ENCODE measurements around the gene BRD7. TPM values are rescaled to one million over a fixed set of nuclear protein-coding genes. Genes with fewer than 3 reads are reported as not detected.
A peak's percentile ranks its signal among the peaks of the same experiment; 100 is the strongest.

The BRD7 gene
- total and polyA plus RNA-seq, 2 donors, result 45.9 to 48.1 TPM

- Histone ChIP-seq H3K4me3 (ENCODE audit: low read depth, low read length) (no peak overlapping the region), H3K36me3 (ENCODE audit: insufficient read depth) (no peaks in the 10 kb centered on the region), H3K27ac (ENCODE audit: low read depth) (no peak overlapping the region), H3K4me1 (ENCODE audit: insufficient read depth) (no peaks in the 10 kb centered on the region)
- WGBS, result 90% methylated on average over 3 of the region's 3 CpGs
- no peak for DNase-seq (ENCODE audit: extremely low spot score)
These were observed 93.7 kb downstream of the BRD7 start for GRCh38 chr16:50275098-50275415.

GRCh38 chr16:50274326-50275097 is 94.3 kb downstream of the BRD7 start:
- 80% methylated on average over 18 of the region's 18 CpGs for WGBS
- Histone ChIP-seq H3K27ac (ENCODE audit: low read depth) (peak overlapping the region; percentile 31), H3K4me1 (ENCODE audit: insufficient read depth) (no peaks in the 10 kb centered on the region), H3K36me3 (ENCODE audit: insufficient read depth) (no peaks in the 10 kb centered on the region), H3K4me3 (ENCODE audit: low read depth, low read length) (no peak overlapping the region)
- DNase-seq (ENCODE audit: extremely low spot score), result no peak

- Histone ChIP-seq H3K4me3 (ENCODE audit: low read depth, low read length) (no peak overlapping the region), H3K4me1 (ENCODE audit: insufficient read depth) (no peaks in the 10 kb centered on the region), H3K27ac (ENCODE audit: low read depth) (no peak overlapping the region), H3K36me3 (ENCODE audit: insufficient read depth) (no peaks in the 10 kb centered on the region)
- 76% methylated on average over 13 of the region's 13 CpGs for WGBS
- DNase-seq (ENCODE audit: extremely low spot score), result no peak
These were observed 94.9 kb downstream of the BRD7 start for GRCh38 chr16:50273888-50274325.

- Histone ChIP-seq H3K27ac (ENCODE audit: low read depth) (no peak overlapping the region), H3K4me1 (ENCODE audit: insufficient read depth) (no peaks in the 10 kb centered on the region), H3K36me3 (ENCODE audit: insufficient read depth) (no peaks in the 10 kb centered on the region), H3K4me3 (ENCODE audit: low read depth, low read length) (no peak overlapping the region)
- DNase-seq (ENCODE audit: extremely low spot score), result no peak
- WGBS, result 95% methylated on average over 2 of the region's 2 CpGs
These were observed 95.5 kb downstream of the BRD7 start for GRCh38 chr16:50273382-50273690.

- Histone ChIP-seq H3K27ac (ENCODE audit: low read depth) (no peak overlapping the region), H3K36me3 (ENCODE audit: insufficient read depth) (no peaks in the 10 kb centered on the region), H3K4me1 (ENCODE audit: insufficient read depth) (no peaks in the 10 kb centered on the region), H3K4me3 (ENCODE audit: low read depth, low read length) (no peak overlapping the region)
- no peak for DNase-seq (ENCODE audit: extremely low spot score)
- 95% methylated on average over 5 of the region's 5 CpGs for whole genome bisulfite sequencing
These were observed 96.0 kb downstream of the BRD7 start for GRCh38 chr16:50272687-50273381.

DNA sequence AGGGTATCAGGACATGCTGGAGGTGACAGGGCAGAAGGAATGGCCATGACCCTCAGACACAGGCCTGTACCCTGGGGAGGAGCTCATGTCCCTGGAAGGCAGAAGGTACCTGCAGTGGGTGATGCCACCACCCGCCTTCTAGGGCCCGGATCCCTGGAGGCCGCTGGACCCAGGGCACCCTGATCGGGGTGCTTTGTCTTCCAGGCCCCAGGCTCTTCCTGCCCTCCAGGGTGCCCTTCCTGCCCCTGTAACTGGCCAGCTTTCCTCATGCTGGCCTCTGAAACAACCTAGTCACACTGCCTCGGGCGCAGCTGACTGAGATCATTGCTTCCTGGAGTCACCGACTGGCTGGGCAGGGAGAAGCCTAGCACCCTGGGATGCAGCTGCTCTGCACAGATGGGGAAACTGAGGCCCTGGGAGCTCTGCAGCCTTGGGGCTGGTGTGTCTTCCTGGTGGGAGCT is 96.6 kb downstream of the BRD7 start:
- Histone ChIP-seq H3K4me3 (ENCODE audit: low read depth, low read length) (no peak overlapping the region), H3K4me1 (ENCODE audit: insufficient read depth) (no peaks in the 10 kb centered on the region), H3K36me3 (ENCODE audit: insufficient read depth) (no peaks in the 10 kb centered on the region), H3K27ac (ENCODE audit: low read depth) (no peak overlapping the region)
- no peak for DNase-seq (ENCODE audit: extremely low spot score)
- WGBS, result 79% methylated on average over 7 of the region's 7 CpGs

DNA sequence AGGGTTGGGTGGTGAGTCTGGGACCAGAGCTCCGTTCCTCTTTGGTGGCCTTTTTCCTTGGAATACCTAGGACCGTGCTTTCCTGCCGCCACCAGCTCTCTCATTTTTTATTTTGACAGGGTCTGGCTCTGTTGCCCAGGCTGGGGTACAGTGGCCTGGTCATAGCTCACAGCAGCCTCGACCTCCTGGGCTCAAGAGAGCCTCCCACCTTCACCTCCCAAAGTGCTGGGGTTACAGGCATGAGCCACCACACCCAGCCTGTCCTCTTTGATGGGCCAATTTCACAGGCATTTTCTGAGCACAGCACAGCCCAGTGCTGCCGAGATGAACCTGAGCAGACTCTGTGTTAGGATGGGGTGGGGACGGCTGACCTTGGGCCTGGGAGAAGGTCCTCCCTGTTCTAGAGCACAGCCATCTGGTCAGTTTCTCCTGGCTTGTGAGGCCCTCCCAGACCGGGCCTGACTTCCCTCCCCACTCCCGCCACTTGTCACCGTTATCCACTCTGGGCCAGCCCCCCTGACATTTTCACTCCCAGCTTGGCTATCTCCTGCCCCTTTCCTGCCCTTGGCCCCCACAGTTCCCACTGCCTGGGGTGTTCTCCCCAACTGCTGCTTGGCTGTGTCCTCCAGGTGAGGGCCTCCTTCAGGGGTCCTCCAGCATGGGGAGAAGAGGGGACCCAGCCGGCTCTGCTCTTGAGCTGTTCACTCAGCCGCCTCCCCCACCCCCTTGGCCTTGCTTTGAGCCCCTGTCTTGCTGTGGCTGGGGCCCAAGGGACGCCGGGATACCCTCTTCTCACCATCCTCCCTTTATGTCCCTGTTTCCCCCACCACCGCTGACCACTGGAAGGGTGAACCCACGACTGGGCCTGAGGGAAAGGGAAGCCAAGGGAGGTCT is 97.4 kb downstream of the BRD7 start:
- no peak overlapping the region for H3K27ac ChIP-seq (ENCODE audit: low read depth)
- H3K36me3 ChIP-seq (ENCODE audit: insufficient read depth), result no peaks in the 10 kb centered on the region
- 89% methylated on average over 15 of the region's 15 CpGs for WGBS
- H3K4me1 ChIP-seq (ENCODE audit: insufficient read depth), result no peaks in the 10 kb centered on the region
- DNase-seq (ENCODE audit: extremely low spot score), result no peak
- H3K4me3 ChIP-seq (ENCODE audit: low read depth, low read length), result no peak overlapping the region

DNA sequence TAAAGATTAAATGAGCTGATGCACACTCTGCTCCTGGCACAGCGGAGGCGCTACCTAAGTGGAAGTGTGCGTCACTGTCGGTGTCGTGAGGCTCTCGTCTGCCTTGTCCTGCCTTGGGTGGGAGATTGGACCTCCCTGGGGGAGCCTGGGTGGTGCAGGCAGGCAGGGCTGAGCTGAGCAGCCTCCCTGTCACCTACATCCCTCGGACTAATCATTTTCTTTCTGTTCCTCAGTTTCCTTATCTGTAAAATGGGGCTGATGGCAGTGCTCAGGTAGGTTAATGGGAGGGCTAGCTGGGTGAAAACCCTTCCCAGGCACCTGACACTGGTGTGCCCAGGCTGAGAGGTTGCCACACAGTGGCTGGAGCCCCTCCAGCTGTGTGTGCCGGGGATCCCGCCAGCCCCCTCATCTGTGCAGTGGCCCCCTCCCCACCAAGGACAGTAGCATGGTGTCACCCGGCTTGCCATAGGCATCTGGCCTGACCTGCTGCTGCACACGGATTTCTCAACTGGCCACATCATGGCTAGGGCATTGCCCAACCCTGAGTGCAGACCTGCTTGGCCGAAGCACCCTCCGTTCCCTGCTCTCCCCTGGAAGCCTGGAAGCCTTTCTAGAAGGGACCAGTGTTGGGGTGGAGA is 98.2 kb downstream of the BRD7 start:
- no peaks in the 10 kb centered on the region for H3K4me1 ChIP-seq (ENCODE audit: insufficient read depth)
- H3K27ac ChIP-seq (ENCODE audit: low read depth), result no peak overlapping the region
- WGBS, result 94% methylated on average over 13 of the region's 13 CpGs
- no peak for DNase-seq (ENCODE audit: extremely low spot score)
- H3K4me3 ChIP-seq (ENCODE audit: low read depth, low read length), result no peak overlapping the region
- H3K36me3 ChIP-seq (ENCODE audit: insufficient read depth), result no peaks in the 10 kb centered on the region

DNA sequence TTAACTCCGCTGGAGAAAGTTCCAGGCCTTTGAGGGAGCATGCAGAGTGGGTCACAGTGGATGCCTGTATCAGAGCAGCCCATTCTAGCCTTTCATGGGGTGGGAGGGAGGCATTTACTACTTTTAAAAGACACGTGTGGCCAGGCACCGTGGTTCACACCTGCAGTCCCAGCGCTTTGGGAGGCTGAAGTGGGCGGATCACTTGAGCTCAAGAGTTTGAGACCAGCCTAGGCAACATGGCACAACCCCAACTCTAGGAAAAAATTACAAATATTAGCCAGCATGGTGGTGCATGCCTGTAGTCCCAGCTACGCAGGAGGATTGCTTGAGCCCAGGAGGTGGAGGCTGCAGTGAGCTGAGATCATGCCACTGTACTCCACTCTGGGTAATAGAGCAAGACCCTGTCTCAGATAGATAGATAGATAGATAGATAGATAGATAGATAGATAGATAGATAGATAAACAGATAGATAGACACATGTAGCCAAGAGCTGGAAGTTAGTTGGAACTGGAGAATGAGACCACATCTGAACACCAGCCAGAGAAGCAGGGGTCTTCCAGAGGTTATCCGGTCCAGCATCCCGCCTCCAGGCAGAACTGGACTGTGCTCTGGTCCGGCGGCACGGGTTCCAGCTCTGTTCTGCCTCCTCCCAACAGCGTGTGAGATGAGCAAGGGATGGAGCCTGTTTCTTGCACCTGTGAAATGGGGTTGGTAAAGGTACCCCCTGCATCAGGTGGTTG is 98.8 kb downstream of the BRD7 start:
- no peak overlapping the region for H3K27ac ChIP-seq (ENCODE audit: low read depth)
- H3K36me3 ChIP-seq (ENCODE audit: insufficient read depth), result no peaks in the 10 kb centered on the region
- no peak for DNase-seq (ENCODE audit: extremely low spot score)
- H3K4me1 ChIP-seq (ENCODE audit: insufficient read depth), result no peaks in the 10 kb centered on the region
- 89% methylated on average over 12 of the region's 12 CpGs for WGBS
- H3K4me3 ChIP-seq (ENCODE audit: low read depth, low read length), result no peak overlapping the region

DNA sequence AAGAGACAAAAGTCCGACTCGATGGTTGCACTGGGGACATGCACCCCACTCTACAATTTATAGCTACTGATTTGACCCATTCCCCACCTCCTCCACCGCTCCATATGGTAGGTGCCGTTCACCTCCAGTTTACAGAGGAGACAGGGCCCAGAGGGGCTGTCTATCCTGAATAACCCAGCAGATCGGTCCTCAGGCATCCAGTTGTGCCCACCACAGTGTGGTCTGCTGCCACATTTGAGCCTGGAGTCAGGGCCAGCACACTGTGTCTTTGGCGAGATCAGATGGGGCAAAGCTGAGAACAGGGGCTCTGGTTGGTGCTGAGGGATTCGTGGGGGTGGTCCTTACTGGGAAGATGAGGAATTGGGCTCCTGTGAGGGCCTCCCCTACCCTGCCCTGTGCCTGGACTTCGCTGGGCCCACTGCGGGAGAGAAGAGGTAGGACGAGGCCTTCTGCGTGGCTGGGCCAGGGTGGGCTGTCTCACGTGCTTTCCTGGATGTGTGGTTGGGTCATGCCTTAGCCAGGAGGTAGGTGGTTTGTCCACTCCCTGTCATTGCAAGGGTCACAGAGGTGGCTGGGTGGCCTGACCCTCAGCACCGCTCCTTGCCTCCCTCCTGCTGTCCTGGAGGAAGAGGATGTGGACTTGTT is 99.6 kb downstream of the BRD7 start:
- no peak for DNase-seq (ENCODE audit: extremely low spot score)
- Histone ChIP-seq H3K4me3 (ENCODE audit: low read depth, low read length) (no peak overlapping the region), H3K4me1 (ENCODE audit: insufficient read depth) (no peaks in the 10 kb centered on the region), H3K36me3 (ENCODE audit: insufficient read depth) (no peaks in the 10 kb centered on the region), H3K27ac (ENCODE audit: low read depth) (no peak overlapping the region)
- WGBS, result 97% methylated on average over 13 of the region's 13 CpGs

DNA sequence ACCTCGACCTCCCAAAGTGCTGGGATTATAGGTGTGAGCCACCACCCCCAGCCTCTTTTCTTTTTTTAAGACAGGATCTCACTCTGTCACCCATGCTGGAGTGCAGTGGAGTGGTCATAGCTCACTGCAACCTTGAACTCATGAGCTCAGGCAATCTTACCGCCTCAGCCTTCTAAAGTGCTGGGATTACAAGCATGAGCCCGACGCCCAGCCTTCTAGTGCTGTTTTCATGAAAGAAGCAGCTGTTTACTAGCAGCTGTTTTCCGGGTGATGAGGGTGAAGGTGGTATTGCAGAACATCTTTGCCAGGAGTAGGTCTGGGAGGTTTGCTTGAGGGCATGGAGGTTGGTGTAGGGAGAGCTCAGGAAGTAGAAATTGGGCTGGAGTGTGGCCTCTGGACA is 100.4 kb downstream of the BRD7 start:
- Histone ChIP-seq H3K36me3 (ENCODE audit: insufficient read depth) (no peaks in the 10 kb centered on the region), H3K4me1 (ENCODE audit: insufficient read depth) (no peaks in the 10 kb centered on the region), H3K4me3 (ENCODE audit: low read depth, low read length) (no peak overlapping the region), H3K27ac (ENCODE audit: low read depth) (no peak overlapping the region)
- no peak for DNase-seq (ENCODE audit: extremely low spot score)
- 89% methylated on average over 5 of the region's 5 CpGs for WGBS

- H3K4me3 ChIP-seq (ENCODE audit: low read depth, low read length), result no peak overlapping the region
- no peaks in the 10 kb centered on the region for H3K36me3 ChIP-seq (ENCODE audit: insufficient read depth)
- H3K4me1 ChIP-seq (ENCODE audit: insufficient read depth), result no peaks in the 10 kb centered on the region
- WGBS, result 78% methylated on average over 3 of the region's 3 CpGs
- H3K27ac ChIP-seq (ENCODE audit: low read depth), result no peak overlapping the region
- no peak for DNase-seq (ENCODE audit: extremely low spot score)
These were observed 101.1 kb downstream of the BRD7 start for GRCh38 chr16:50267651-50268050.
